Measurements from ENCODE around the gene RPS27A.
"Not testable (repeated sequence)": the region's sequence is repeated elsewhere in the genome, so short reads cannot be mapped to it uniquely, and the experiment has no call there.

GRCh38 chr2:55259586-55259985 is 27.1 kb downstream of the RPS27A start:
- not testable (repeated sequence) for TF ChIP-seq POLR2A, CTCF (IDR thresholded peaks at IDR 0.05)

Data from lower leg skin (tissue), 3 donors.